ENCODE data around the gene FLOT2. TPM values are rescaled to one million over a fixed set of nuclear protein-coding genes. Genes with fewer than 3 reads are reported as not detected.

The FLOT2 gene
- polyA plus RNA-seq, 1 donor (not counting 4 experiments of a cell fraction or from before 2014, with no cell fraction given): 67.2 TPM

DNA sequence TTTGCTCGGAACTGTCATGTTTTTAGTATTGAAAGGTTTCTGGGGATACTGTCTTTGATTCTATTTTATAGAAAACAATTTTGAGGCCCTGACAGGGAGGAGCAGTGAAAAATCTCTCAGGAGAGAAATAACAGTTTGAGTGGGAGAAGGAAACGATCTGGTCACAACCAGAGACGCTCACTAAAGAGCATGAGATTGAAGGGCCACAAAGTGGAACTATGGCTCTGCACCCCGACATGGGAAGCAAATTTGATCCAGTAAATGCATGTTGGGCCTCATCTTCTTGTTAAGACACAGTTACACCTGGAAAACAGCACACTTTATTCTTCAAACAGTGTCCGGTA, 42.2 kb downstream of the FLOT2 start:
- TF ChIP-seq, protein P1, sequence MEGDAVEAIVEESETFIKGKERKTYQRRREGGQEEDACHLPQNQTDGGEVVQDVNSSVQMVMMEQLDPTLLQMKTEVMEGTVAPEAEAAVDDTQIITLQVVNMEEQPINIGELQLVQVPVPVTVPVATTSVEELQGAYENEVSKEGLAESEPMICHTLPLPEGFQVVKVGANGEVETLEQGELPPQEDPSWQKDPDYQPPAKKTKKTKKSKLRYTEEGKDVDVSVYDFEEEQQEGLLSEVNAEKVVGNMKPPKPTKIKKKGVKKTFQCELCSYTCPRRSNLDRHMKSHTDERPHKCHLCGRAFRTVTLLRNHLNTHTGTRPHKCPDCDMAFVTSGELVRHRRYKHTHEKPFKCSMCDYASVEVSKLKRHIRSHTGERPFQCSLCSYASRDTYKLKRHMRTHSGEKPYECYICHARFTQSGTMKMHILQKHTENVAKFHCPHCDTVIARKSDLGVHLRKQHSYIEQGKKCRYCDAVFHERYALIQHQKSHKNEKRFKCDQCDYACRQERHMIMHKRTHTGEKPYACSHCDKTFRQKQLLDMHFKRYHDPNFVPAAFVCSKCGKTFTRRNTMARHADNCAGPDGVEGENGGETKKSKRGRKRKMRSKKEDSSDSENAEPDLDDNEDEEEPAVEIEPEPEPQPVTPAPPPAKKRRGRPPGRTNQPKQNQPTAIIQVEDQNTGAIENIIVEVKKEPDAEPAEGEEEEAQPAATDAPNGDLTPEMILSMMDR (optimal IDR thresholded peaks at IDR 0.05 in 1 of 3, IDR thresholded peaks at IDR 0.05 in 1 of 3, conservative IDR thresholded peaks at IDR 0.05 in 1 of 3; ENCODE audit: extremely low read depth in 1 of 3, insufficient read depth in 2 of 3, low read length in 3 of 3): no peak
- TF ChIP-seq EZH2 (IDR thresholded peaks at IDR 0.05; ENCODE audit: low read length): no peak
- DNase-seq (ENCODE audit: low read depth, low spot score) (no peak), FAIRE-seq (no peak)
- peak overlapping the region; percentile 93 for H2AFZ ChIP-seq (ENCODE audit: control insufficient read depth, low read length)
- dilution Hi-C loops (cut with MboI; ENCODE audit: extremely low pct_ligation_motif_present, low sequenced_read_pairs): no loop called here
- H3K9ac ChIP-seq (ENCODE audit: control insufficient read depth, extremely low read depth, insufficient read depth, low read length): peak overlapping the region; percentile 88
- peak overlapping the region; percentile 73 for H3K27ac ChIP-seq (ENCODE audit: control insufficient read depth, insufficient read depth, low read length)
- peaks cover 11% of the 10 kb centered on the region for H3K4me1 ChIP-seq (ENCODE audit: control insufficient read depth, extremely low read depth, insufficient read depth, low read length)
- no peaks in the 10 kb centered on the region for H3K27me3 ChIP-seq (ENCODE audit: control insufficient read depth, extremely low read depth, insufficient read depth, low read length)
- peaks cover 22 to 25% of the 10 kb centered on the region in 2 experiments for H3K36me3 ChIP-seq (ENCODE audit: control insufficient read depth in 2 of 2, extremely low read depth in 1 of 2, insufficient read depth in 2 of 2, low read length in 2 of 2)
- no peaks in the 10 kb centered on the region for H3K9me1 ChIP-seq (ENCODE audit: control insufficient read depth, extremely low read depth, insufficient read depth, low read length)
- H3K4me2 ChIP-seq (ENCODE audit: control insufficient read depth, extremely low read depth, insufficient read depth, low read depth, low read length): peak overlapping the region; percentile 96
- no peaks in the 10 kb centered on the region for H3K9me3 ChIP-seq (ENCODE audit: control insufficient read depth, low read depth, low read length)
- no peaks in the 10 kb centered on the region for H4K20me1 ChIP-seq (ENCODE audit: control insufficient read depth, extremely low read depth, insufficient read depth, low read length)
- H3K79me2 ChIP-seq (ENCODE audit: control insufficient read depth, insufficient read depth, low read length): peaks cover 15% of the 10 kb centered on the region
- H3K4me3 ChIP-seq (ENCODE audit: control insufficient read depth in 2 of 3, extremely low read depth in 1 of 3, insufficient read depth in 2 of 3, low read depth in 1 of 3, low read length in 3 of 3): peak overlapping the region; percentile 72 to 88 (median 87)

DNA sequence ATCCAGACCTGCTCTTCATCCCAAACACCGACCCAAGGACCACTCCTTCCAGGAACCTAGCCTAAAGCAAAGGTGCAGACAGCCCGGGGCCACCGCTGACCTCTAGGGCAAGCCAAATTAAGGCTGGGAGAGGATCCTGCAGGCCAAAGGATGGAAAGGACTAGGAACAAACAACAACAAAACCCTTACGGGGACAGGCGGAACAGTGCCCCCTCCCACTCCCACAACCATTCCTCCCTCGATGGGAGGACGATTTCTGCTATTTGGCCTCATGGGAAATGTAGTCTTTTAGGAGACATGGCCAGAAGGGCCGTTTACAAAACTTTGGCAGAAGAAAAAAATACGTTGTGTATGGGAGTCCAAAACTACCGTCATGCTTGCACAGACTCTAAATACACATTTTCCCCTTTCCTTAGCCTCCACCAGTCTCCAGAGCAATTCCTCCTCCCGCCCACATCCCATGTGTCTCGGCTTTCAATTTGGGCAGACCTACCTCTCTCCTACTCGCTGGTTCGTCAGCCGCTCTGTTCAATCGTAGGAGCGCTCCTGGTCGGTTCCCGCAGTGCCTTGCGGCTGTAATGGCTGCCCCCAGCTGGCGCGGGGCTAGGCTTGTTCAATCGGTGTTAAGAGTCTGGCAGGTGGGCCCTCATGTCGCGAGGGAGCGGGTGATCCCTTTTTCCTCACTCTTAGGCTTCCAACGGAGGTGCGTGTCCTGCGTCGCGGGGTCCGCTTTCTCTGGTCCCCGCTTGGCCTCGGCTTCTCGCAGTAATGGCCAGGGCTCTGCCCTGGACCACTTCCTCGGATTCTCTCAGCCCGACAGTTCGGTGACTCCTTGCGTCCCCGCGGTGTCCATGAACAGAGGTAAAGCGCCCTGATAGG, 42.8 kb downstream of the FLOT2 start, which contains the start of gene ERAL1:
TSS of gene ERAL1 (plus strand) at position 560 of the 879 bp plus-strand sequence. CDS start at position 579, 19 bp downstream.
- H3K79me2 ChIP-seq (ENCODE audit: control insufficient read depth, insufficient read depth, low read length): peaks cover 15% of the 10 kb centered on the region
- dilution Hi-C loops (cut with MboI; ENCODE audit: extremely low pct_ligation_motif_present, low sequenced_read_pairs): no loop called here

More for the DNA sequence above, 42.8 kb downstream of the FLOT2 start, which contains the start of gene ERAL1:
- Histone ChIP-seq H3K9ac (ENCODE audit: control insufficient read depth, extremely low read depth, insufficient read depth, low read length) (peak within 1 kb of the TSS; percentile 88), H4K20me1 (ENCODE audit: control insufficient read depth, extremely low read depth, insufficient read depth, low read length) (no peaks in the 10 kb centered on the region), H2AFZ (ENCODE audit: control insufficient read depth, low read length) (peak within 1 kb of the TSS; percentile 93), H3K4me2 (ENCODE audit: control insufficient read depth, extremely low read depth, insufficient read depth, low read depth, low read length) (peak within 1 kb of the TSS; percentile 96), H3K9me1 (ENCODE audit: control insufficient read depth, extremely low read depth, insufficient read depth, low read length) (no peaks in the 10 kb centered on the region), H3K9me3 (ENCODE audit: control insufficient read depth, low read depth, low read length) (no peaks in the 10 kb centered on the region), H3K27ac (ENCODE audit: control insufficient read depth, insufficient read depth, low read length) (peak within 1 kb of the TSS; percentile 73), H3K27me3 (ENCODE audit: control insufficient read depth, extremely low read depth, insufficient read depth, low read length) (no peaks in the 10 kb centered on the region), H3K4me3 (ENCODE audit: control insufficient read depth in 2 of 3, extremely low read depth in 1 of 3, insufficient read depth in 2 of 3, low read depth in 1 of 3, low read length in 3 of 3) (peak within 1 kb of the TSS; percentile 72 to 88 (median 87)), H3K36me3 (ENCODE audit: control insufficient read depth in 2 of 2, extremely low read depth in 1 of 2, insufficient read depth in 2 of 2, low read length in 2 of 2) (peaks cover 20 to 24% of the 10 kb centered on the region in 2 experiments), H3K4me1 (ENCODE audit: control insufficient read depth, extremely low read depth, insufficient read depth, low read length) (peaks cover 11% of the 10 kb centered on the region)
- TF ChIP-seq, protein P1 (optimal IDR thresholded peaks at IDR 0.05 in 1 of 3, IDR thresholded peaks at IDR 0.05 in 1 of 3, conservative IDR thresholded peaks at IDR 0.05 in 1 of 3; ENCODE audit: extremely low read depth in 1 of 3, insufficient read depth in 2 of 3, low read length in 3 of 3): no peak
- TF ChIP-seq EZH2 (IDR thresholded peaks at IDR 0.05; ENCODE audit: low read length): no peak
- no peak for DNase-seq (ENCODE audit: low read depth, low spot score)
- peak; percentile 82 for FAIRE-seq

Measured in keratinocyte (primary cell).